Smooth muscle cell (in vitro differentiated cells): Measurements from ENCODE around the gene CXCR5. TPM values are rescaled to one million over a fixed set of nuclear protein-coding genes. Genes with fewer than 3 reads are reported as not detected.

Source experiments
- DNase-seq: peaks from one replicate; lab custom pipeline; 2025; ENCODE audit not compliant: unreplicated experiment; lab: John Stamatoyannopoulos, UW
- H2AFZ ChIP-seq: fragments of 200-600 bp; sonication (generic); 2 replicates; pipeline ENCODE4 v1.6.0; 2016; ENCODE audit warnings: antibody characterized with exemption, low read depth, mild to moderate bottlenecking
- H3F3A ChIP-seq: fragments of 200-600 bp; sonication (generic); 2 replicates; pipeline ENCODE4 v1.6.0; 2017; ENCODE audit warnings: antibody characterized with exemption, low read depth
- H3K27ac ChIP-seq: fragments of 200-600 bp; sonication (generic); 2 replicates; pipeline ENCODE4 v1.5.1; 2016; ENCODE audit warnings: low read depth, mild to moderate bottlenecking
- H3K27me3 ChIP-seq: fragments of 200-600 bp; sonication (generic); 2 replicates; pipeline ENCODE4 v1.6.1; 2016; ENCODE audit warnings: low read depth, mild to moderate bottlenecking
- H3K36me3 ChIP-seq: fragments of 200-600 bp; sonication (generic); 2 replicates; pipeline ENCODE4 v1.5.1; 2016; ENCODE audit warnings: low read depth
- H3K4me1 ChIP-seq: fragments of 200-600 bp; sonication (generic); 2 replicates; pipeline ENCODE4 v1.5.1; 2016; ENCODE audit warnings: low read depth
- H3K4me2 ChIP-seq: fragments of 200-600 bp; sonication (generic); 2 replicates; pipeline ENCODE4 v1.6.0; 2016; ENCODE audit warnings: mild to moderate bottlenecking
- H3K4me3 ChIP-seq: fragments of 200-600 bp; sonication (generic); 2 replicates; pipeline ENCODE4 v1.5.1; 2016; ENCODE audit warnings: mild to moderate bottlenecking
- H3K79me2 ChIP-seq: fragments of 200-600 bp; sonication (generic); 2 replicates; pipeline ENCODE4 v1.6.0; 2016; ENCODE audit warnings: low read depth, mild to moderate bottlenecking
- H3K9ac ChIP-seq: fragments of 200-600 bp; sonication (generic); 2 replicates; pipeline ENCODE4 v1.6.0; 2016; ENCODE audit warnings: low read depth
- H3K9me3 ChIP-seq: fragments of 200-600 bp; sonication (generic); replicated peaks from 2 replicates; pipeline ENCODE4 v1.5.1; 2016; ENCODE audit warnings: low read depth
- H4K20me1 ChIP-seq: fragments of 200-600 bp; sonication (generic); 2 replicates; pipeline ENCODE4 v1.6.0; 2016; ENCODE audit warnings: low read depth
- WGBS: methylation state at CpG from one replicate; pipeline ENCODE4 v1.1.7; 2016; ENCODE audit warnings: low lambda C conversion rate; 5-methylcytosine and 5-hydroxymethylcytosine counted together
- polyA plus RNA-seq: library from polyadenylated mRNA; unstranded; fragments of >200 nt; fragmentation: Nextera tagmentation; extraction: Ambion mirVana; gene quantifications from 2 replicates; pipeline ENCODE4 v1.2.1, GENCODE V29; 2016
- total RNA-seq: library from RNA; depleted of rRNA; stranded (reverse); fragments of >200 nt; gene quantifications from 2 replicates; pipeline ENCODE4 v1.2.3, GENCODE V29; 2014
- TF ChIP-seq, protein P1 (sequence below): fragments of 200-600 bp; sonication (generic); IDR thresholded peaks from 2 replicates; pipeline ENCODE4 v1.5.1; 2017; ENCODE audit warnings: borderline replicate concordance, mild to moderate bottlenecking, antibody characterized with exemption; ENCODE audit not compliant: insufficient read depth, poor library complexity, severe bottlenecking

The CXCR5 gene, protein sequence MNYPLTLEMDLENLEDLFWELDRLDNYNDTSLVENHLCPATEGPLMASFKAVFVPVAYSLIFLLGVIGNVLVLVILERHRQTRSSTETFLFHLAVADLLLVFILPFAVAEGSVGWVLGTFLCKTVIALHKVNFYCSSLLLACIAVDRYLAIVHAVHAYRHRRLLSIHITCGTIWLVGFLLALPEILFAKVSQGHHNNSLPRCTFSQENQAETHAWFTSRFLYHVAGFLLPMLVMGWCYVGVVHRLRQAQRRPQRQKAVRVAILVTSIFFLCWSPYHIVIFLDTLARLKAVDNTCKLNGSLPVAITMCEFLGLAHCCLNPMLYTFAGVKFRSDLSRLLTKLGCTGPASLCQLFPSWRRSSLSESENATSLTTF
- total RNA-seq: not detected in 2 replicates
- polyA plus RNA-seq: 1.6 TPM in 1 of 2 replicates, not detected in the other

DNA sequence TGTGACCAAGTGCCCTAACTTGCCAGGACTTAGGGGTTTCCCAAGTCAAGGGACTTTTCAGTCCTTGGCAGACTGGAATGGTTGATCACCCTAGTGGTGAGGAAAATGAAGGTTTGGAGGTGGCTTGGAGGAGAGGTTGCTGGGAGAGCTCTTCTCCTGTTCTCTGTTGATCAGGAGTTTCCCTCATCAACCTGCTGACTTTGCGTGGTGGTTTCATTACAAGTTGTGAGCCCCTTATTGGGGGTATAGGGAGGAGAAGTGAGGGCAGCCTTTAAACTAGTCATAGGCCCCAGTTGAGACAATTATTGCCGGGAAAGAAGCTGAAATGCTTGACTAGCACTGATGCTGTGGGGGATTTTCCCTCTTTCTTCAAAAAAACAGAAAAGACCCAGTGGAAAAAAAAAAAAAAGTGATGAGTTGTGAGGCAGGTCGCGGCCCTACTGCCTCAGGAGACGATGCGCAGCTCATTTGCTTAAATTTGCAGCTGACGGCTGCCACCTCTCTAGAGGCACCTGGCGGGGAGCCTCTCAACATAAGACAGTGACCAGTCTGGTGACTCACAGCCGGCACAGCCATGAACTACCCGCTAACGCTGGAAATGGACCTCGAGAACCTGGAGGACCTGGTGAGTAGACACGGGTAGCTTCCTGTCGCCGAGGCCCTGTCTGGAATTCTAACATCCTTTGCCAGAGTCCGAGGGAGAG lies at the start of gene CXCR5:
TSS of gene CXCR5 (plus strand) at position 525 of the 704 bp plus-strand sequence. CDS start at position 575, 50 bp downstream.
- no peak within 1 kb of the TSS for H2AFZ ChIP-seq
- TF ChIP-seq, protein P1, sequence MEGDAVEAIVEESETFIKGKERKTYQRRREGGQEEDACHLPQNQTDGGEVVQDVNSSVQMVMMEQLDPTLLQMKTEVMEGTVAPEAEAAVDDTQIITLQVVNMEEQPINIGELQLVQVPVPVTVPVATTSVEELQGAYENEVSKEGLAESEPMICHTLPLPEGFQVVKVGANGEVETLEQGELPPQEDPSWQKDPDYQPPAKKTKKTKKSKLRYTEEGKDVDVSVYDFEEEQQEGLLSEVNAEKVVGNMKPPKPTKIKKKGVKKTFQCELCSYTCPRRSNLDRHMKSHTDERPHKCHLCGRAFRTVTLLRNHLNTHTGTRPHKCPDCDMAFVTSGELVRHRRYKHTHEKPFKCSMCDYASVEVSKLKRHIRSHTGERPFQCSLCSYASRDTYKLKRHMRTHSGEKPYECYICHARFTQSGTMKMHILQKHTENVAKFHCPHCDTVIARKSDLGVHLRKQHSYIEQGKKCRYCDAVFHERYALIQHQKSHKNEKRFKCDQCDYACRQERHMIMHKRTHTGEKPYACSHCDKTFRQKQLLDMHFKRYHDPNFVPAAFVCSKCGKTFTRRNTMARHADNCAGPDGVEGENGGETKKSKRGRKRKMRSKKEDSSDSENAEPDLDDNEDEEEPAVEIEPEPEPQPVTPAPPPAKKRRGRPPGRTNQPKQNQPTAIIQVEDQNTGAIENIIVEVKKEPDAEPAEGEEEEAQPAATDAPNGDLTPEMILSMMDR: no peak
- H3K36me3 ChIP-seq: no peaks in the 10 kb centered on the region
- 61% methylated on average over 16 of the region's 16 CpGs for WGBS
- H3F3A ChIP-seq: no peaks in the 10 kb centered on the region
- no peak within 1 kb of the TSS for H3K4me2 ChIP-seq
- no peak within 1 kb of the TSS for H3K9ac ChIP-seq
- peaks cover 12% of the 10 kb centered on the region for H3K4me1 ChIP-seq
- H4K20me1 ChIP-seq: no peaks in the 10 kb centered on the region
- H3K4me3 ChIP-seq: no peak within 1 kb of the TSS
- peak within 1 kb of the TSS; percentile 60 for H3K27ac ChIP-seq
- no peaks in the 10 kb centered on the region for H3K9me3 ChIP-seq
- no peaks in the 10 kb centered on the region for H3K79me2 ChIP-seq
- no peak for DNase-seq
- no peaks in the 10 kb centered on the region for H3K27me3 ChIP-seq

DNA sequence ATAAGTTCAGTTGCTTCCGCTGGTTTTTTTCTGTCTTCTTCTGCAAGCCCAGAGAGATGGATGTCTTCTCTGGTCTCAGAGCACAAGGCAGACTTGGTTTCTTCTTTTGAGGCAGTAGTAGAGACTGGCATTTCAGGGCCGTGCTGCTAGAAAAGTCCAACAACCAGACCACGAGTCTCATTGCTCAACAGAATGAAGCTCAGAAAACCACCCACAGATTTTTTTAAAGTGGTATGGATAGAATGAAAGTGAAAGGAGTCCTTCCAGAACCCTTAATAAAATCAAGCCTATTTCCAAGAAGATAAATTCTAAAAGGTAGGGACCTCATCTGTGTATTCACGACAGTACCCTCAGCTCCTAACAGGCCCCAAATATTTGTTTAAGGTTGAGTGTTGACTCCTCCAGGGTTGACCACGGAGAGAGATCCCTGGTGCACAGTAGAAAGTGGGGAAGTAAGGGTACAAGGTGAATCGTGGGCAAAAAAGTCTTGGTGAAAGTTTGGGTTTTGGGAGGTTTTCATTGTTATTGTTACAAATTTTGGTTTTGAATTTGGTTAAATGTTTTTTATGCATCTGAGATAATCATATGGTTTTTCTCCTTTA lies 49.2 kb upstream of the CXCR5 start:
- Histone ChIP-seq H3K4me1 (no peaks in the 10 kb centered on the region), H4K20me1 (no peaks in the 10 kb centered on the region), H3K36me3 (no peaks in the 10 kb centered on the region), H3K79me2 (no peaks in the 10 kb centered on the region), H3K27me3 (no peaks in the 10 kb centered on the region), H3K4me2 (no peak overlapping the region), H3F3A (no peaks in the 10 kb centered on the region), H3K4me3 (no peak overlapping the region), H3K9me3 (no peaks in the 10 kb centered on the region), H3K9ac (no peak overlapping the region), H3K27ac (no peak overlapping the region), H2AFZ (peak overlapping the region; percentile 63)
- TF ChIP-seq, protein P1: no peak
- WGBS: 71% methylated on average over 6 of the region's 6 CpGs
- DNase-seq: no peak

DNA sequence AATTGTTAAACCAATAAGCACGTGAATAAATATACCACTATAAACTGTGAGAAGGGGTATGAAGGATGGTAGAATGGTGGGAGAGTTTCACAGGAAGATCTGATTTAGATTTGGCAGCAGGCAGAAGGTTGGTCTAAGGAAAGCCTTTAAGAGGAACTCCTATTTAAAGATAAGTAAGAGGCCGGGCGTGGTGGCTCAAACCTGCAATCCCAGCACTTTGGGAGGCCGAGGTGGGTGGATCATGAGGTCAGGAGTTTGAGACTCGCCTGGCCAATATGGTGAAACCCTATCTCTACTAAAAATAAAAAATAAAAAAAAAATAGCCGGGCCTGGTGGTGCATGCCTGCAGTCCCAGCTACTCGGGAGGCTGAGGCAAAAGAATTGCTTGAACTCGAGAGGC lies 45.8 kb upstream of the CXCR5 start:
- H4K20me1 ChIP-seq: no peaks in the 10 kb centered on the region
- no peaks in the 10 kb centered on the region for H3K27me3 ChIP-seq
- no peak overlapping the region for H3K27ac ChIP-seq
- no peaks in the 10 kb centered on the region for H3K36me3 ChIP-seq
- no peaks in the 10 kb centered on the region for H3K4me1 ChIP-seq
- H3F3A ChIP-seq: no peaks in the 10 kb centered on the region
- TF ChIP-seq, protein P1: no peak
- no peak for DNase-seq
- H3K9me3 ChIP-seq: no peaks in the 10 kb centered on the region
- WGBS: 90% methylated on average over 8 of the region's 8 CpGs
- H3K4me3 ChIP-seq: no peak overlapping the region
- no peak overlapping the region for H3K4me2 ChIP-seq
- H3K9ac ChIP-seq: no peak overlapping the region
- no peak overlapping the region for H2AFZ ChIP-seq
- no peaks in the 10 kb centered on the region for H3K79me2 ChIP-seq
